HepG2 (cell line): ENCODE data around the gene MOXD1. TPM values are rescaled to one million over a fixed set of nuclear protein-coding genes. Genes with fewer than 3 reads are reported as not detected.

Experiments
- ATAC-seq: fragments of 200-7000 bp; cut with Tn5 transposase; 3 replicates; pipeline ENCODE4 v1.9.1; 2020; ENCODE audit warnings: mild to moderate bottlenecking, moderate library complexity
- BruUV-seq: library from RNA; stranded (reverse); fragments of 400-500 nt; replicated peaks from 2 replicates; lab custom pipeline; 2021; lab: Mats Ljungman, UMichigan
- CTCF ChIA-PET: fragments of 300-600 bp; formaldehyde crosslinking; extraction: SDS; loops from one replicate; lab custom pipeline; 2021; ENCODE audit warnings: low total read pairs, inconsistent platforms, low intra/inter-chr PET ratio; lab: Yijun Ruan, JAX
- POLR2A ChIA-PET: fragments of 350-600 bp; sonication (Branson Sonifier 250); formaldehyde crosslinking; loops from one replicate; lab custom pipeline; 2020; ENCODE audit warnings: antibody characterized with exemption, inconsistent platforms; lab: Yijun Ruan, JAX
- DNase-seq: peaks from one replicate; pipeline ENCODE4 v3.0.0-alpha.2; 2015; ENCODE audit warnings: low spot score
- FAIRE-seq: peaks from 3 replicates; lab custom pipeline; 2011; peaks lifted over from hg19 to GRCh38; lab: Jason Lieb, UNC
- H2AFZ ChIP-seq: one replicate; pipeline ENCODE4 v1.6.1; 2011; ENCODE audit warnings: low read length, inconsistent platforms
- H3K27ac ChIP-seq: fragments of 300-600 bp; 3 replicates; pipeline ENCODE4 v1.8.0; 2011; ENCODE audit warnings: mixed run types, mild to moderate bottlenecking, mixed read lengths, low read length, inconsistent platforms; ENCODE audit not compliant: insufficient read depth; ENCODE audit errors: extremely low read length
- H3K27me3 ChIP-seq, 2 experiments: fragments of 200-600 bp in 1 of 2; 2 replicates in 1 of 2; 3 replicates in 1 of 2; pipeline versions ENCODE4 v1.6.0 to v1.8.0; 2011; ENCODE audit warnings: low read length in 2 of 2, mild to moderate bottlenecking in 2 of 2, moderate library complexity in 2 of 2, inconsistent platforms in 1 of 2; ENCODE audit not compliant: insufficient read depth in 2 of 2, control insufficient read depth in 1 of 2
- H3K36me3 ChIP-seq, 2 experiments: fragments of 200-600 bp in 1 of 2; replicated peaks in 1 of 2; 2 replicates in 1 of 2; 3 replicates in 1 of 2; pipeline versions ENCODE4 v1.5.1 to v1.8.0; 2011; ENCODE audit warnings: low read length in 2 of 2, inconsistent platforms in 1 of 2; ENCODE audit not compliant: insufficient read depth in 2 of 2, control insufficient read depth in 1 of 2
- H3K4me1 ChIP-seq: 2 replicates; pipeline ENCODE4 v1.5.1; 2012; ENCODE audit warnings: low read length, inconsistent platforms; ENCODE audit not compliant: insufficient read depth
- H3K4me2 ChIP-seq: 2 replicates; pipeline ENCODE4 v1.6.0; 2011; ENCODE audit warnings: low read depth, low read length, inconsistent platforms
- H3K4me3 ChIP-seq, 3 experiments: fragments of 200-600 bp in 1 of 3; sonication (generic), shearing (Covaris generic) in 1 of 3; replicated peaks in 1 of 3; 2 replicates each; pipeline ENCODE4 v1.5.1; 2011 to 2016; ENCODE audit warnings: low read length in 3 of 3, inconsistent platforms in 2 of 3, low read depth in 2 of 3, mild to moderate bottlenecking in 2 of 3, control low read depth in 1 of 3, mixed read lengths in 1 of 3; ENCODE audit not compliant: insufficient read depth in 1 of 3
- H3K79me2 ChIP-seq: one replicate; pipeline ENCODE4 v1.6.1; 2011; ENCODE audit warnings: low read length, inconsistent platforms; ENCODE audit not compliant: insufficient read depth
- H3K9ac ChIP-seq: 2 replicates; pipeline ENCODE4 v1.6.0; 2011; ENCODE audit warnings: mild to moderate bottlenecking, low read depth, low read length, inconsistent platforms; ENCODE audit not compliant: insufficient read depth
- H3K9me3 ChIP-seq: 2 replicates; pipeline ENCODE4 v1.5.1; 2012; ENCODE audit warnings: mild to moderate bottlenecking, low read length
- H4K20me1 ChIP-seq: 2 replicates; pipeline ENCODE4 v1.6.0; 2011; ENCODE audit warnings: inconsistent platforms, mild to moderate bottlenecking, low read length, moderate library complexity; ENCODE audit not compliant: insufficient read depth
- CENPT ChIP-seq: sonication (generic); formaldehyde crosslinking; IDR thresholded peaks from 2 replicates; pipeline ENCODE4 v1.8.0; 2022; ENCODE audit warnings: low read depth, mild to moderate bottlenecking, moderate library complexity, missing genetic modification reagents
- CTCF ChIP-seq: sonication (generic); formaldehyde crosslinking; IDR thresholded peaks from 2 replicates; pipeline ENCODE4 v1.5.0; 2020; ENCODE audit warnings: mild to moderate bottlenecking, missing genetic modification reagents, moderate library complexity
- GTF3A ChIP-seq: sonication (generic); formaldehyde crosslinking; conservative IDR thresholded peaks from 2 replicates; pipeline ENCODE4 v1.4.0; 2020; ENCODE audit warnings: mild to moderate bottlenecking, missing genetic modification reagents
- HNRNPH1 ChIP-seq: fragments of 200-400 bp; formaldehyde crosslinking; optimal IDR thresholded peaks from 2 replicates; pipeline ENCODE3; 2017; ENCODE audit warnings: mild to moderate bottlenecking, low read depth, low read length
- KDM2A ChIP-seq: sonication (generic); formaldehyde crosslinking; IDR thresholded peaks from 2 replicates; pipeline ENCODE4 v1.4.0; 2020; ENCODE audit warnings: low read depth, missing genetic modification reagents, borderline replicate concordance
- KMT2A ChIP-seq: sonication (generic); formaldehyde crosslinking; IDR thresholded peaks from 2 replicates; pipeline ENCODE4 v1.4.0; 2020; ENCODE audit warnings: missing genetic modification reagents
- MED1 ChIP-seq: sonication (generic); formaldehyde crosslinking; IDR thresholded peaks from 2 replicates; pipeline ENCODE4 v1.4.0; 2020; ENCODE audit warnings: missing genetic modification reagents
- NR2C2 ChIP-seq: sonication (generic); formaldehyde crosslinking; IDR thresholded peaks from 2 replicates; pipeline ENCODE4 v1.4.0; 2020; ENCODE audit warnings: missing genetic modification reagents, mild to moderate bottlenecking, moderate library complexity, borderline replicate concordance
- RERE ChIP-seq: IDR thresholded peaks from 2 replicates; pipeline ENCODE4 v1.6.1; 2016; ENCODE audit warnings: low read depth, missing genetic modification reagents, missing compliant biosample characterization
- SAP130 ChIP-seq: IDR thresholded peaks from 2 replicates; pipeline ENCODE4 v1.6.1; 2016; ENCODE audit warnings: low read depth
- SPEN ChIP-seq: sonication (generic); formaldehyde crosslinking; IDR thresholded peaks from 2 replicates; pipeline ENCODE4 v1.5.1; 2020; ENCODE audit warnings: low read depth, mild to moderate bottlenecking, missing genetic modification reagents
- ZNF337 ChIP-seq: sonication (generic); formaldehyde crosslinking; IDR thresholded peaks from 2 replicates; pipeline ENCODE4 v1.5.1; 2020; ENCODE audit warnings: missing genetic modification reagents, low read depth, mild to moderate bottlenecking, borderline replicate concordance
- ZNF432 ChIP-seq: sonication (generic); formaldehyde crosslinking; IDR thresholded peaks from 2 replicates; pipeline ENCODE4 v1.5.0; 2020; ENCODE audit warnings: missing genetic modification reagents, mild to moderate bottlenecking, borderline replicate concordance
- WGBS: methylation state at CpG from one replicate; pipeline ENCODE4 v1.1.6; 2017; ENCODE audit warnings: low lambda C conversion rate; 5-methylcytosine and 5-hydroxymethylcytosine counted together
- in situ Hi-C: cut with HindIII; loops from 2 replicates; pipeline ENCODE4 v1.10.0; 2017; ENCODE audit warnings: low pct_unique_long_range_greater_than_20kb; ENCODE audit not compliant: extremely low pct_ligation_motif_present
- intact Hi-C: fragments of 100-400 bp; cut with micrococcal nuclease; formaldehyde crosslinking; loops from one replicate; pipeline ENCODE4 v1.10.0; 2022; ENCODE audit not compliant: unreplicated experiment
- polyA plus RNA-seq, 8 experiments: library from polyadenylated mRNA; depleted of rRNA in 3 of 8; stranded (reverse) in 7 of 8; unstranded in 1 of 8; fragments of >200 nt; fragmentation: Illumina TruSeq in 4 of 8; extraction: Trizol in 4 of 8; gene quantifications; 2 replicates each; pipeline versions ENCODE4 v1.2.1 to v1.2.3, GENCODE V29; 2011 to 2016; ENCODE audit warnings: low read depth in 4 of 8, missing spikeins in 1 of 8, mixed read lengths in 1 of 8; ENCODE audit not compliant: insufficient read depth in 1 of 8
- total RNA-seq, 5 experiments: library from RNA; depleted of rRNA; stranded (reverse); fragments of >200 nt; fragmentation: Illumina TruSeq; extraction: Trizol; gene quantifications; 2 replicates each; pipeline ENCODE4 v1.2.3, GENCODE V29; 2016; ENCODE audit warnings: low read depth in 1 of 5
- TF ChIP-seq, protein P1 (sequence below): sonication (generic); formaldehyde crosslinking; IDR thresholded peaks from 2 replicates; pipeline ENCODE4 v1.5.1; 2020; ENCODE audit warnings: mild to moderate bottlenecking, moderate library complexity, missing genetic modification reagents

The MOXD1 gene
- total and polyA plus RNA-seq, 2 of the 13 experiments (the other 11 are each of a cell fraction or from before 2014, with no cell fraction given), result 0.03 TPM; not detected in 1

DNA sequence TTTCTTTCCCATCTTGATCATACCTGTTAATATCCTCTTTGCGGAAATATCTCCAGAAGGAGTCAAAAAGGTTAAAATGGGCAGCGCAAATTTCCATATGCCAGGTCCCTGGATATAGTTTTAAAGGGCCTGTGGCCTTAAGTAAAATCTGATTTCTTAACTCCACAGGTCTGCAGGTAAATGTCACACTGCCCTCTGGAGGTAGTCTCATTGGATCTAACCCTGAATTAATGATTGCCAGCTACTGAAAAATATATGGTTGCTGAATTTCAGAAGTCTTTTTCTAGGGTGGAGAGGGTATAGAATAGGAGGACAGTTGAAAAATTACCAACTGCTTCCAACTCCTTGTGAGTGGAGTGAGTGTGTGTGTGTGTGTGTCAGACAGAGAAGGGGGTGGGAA lies 8.5 kb downstream of the MOXD1 start (continued):
- no peak for TF ChIP-seq RERE (CRISPR knock-in tag)
- peak; percentile 40 for TF ChIP-seq CTCF

DNA sequence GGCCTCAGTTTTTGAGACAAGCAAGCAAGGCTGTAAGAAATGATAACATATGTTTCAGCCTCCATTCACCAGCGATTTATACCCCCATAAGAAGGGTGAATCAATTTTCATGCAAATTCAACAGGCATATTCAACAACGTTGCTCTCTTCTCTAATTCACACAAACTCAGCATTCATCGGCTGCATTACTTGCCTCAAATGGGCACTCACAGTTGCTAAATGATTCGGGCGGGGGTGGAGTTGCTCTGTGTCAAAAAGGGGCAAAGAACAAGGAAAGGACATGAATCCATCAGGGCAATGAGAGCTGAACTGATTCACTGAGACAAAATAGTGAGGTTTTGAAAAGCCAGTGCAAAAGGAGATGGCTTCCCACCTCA lies 9.0 kb downstream of the MOXD1 start:
- Histone ChIP-seq H3K9me3 (peaks cover 19% of the 10 kb centered on the region; the same call in 1 of the 2 replicates), H3K4me2 (no peak overlapping the region), H3K9ac (no peak overlapping the region), H3K27me3 (no peaks in the 10 kb centered on the region; a peak in 1 of 5 replicates), H3K4me3 (no peak overlapping the region), H3K79me2 (no peaks in the 10 kb centered on the region), H3K36me3 (no peaks in the 10 kb centered on the region), H4K20me1 (no peaks in the 10 kb centered on the region), H3K27ac (no peak overlapping the region), H2AFZ (no peak overlapping the region), H3K4me1 (no peaks in the 10 kb centered on the region)
- intact Hi-C loops, result loop anchor here (1.0 kb wide), 2 partner anchors 92 to 113 kb away; no protein-coding TSS in a partner anchor
- 2% methylated on average over 5 of the region's 5 CpGs for WGBS
- CTCF ChIA-PET, result interaction anchor here (1.1 to 2.9 kb wide), 3 partner anchors 91 to 113 kb away, joined by 4 to 26 read pairs (median 14); no protein-coding TSS in a partner anchor
- DNase-seq (no peak), FAIRE-seq (no peak), ATAC-seq (no peak)
- in situ Hi-C loops, result loop anchor here (5.0 kb wide), 1 partner anchor 90 kb away; no protein-coding TSS in a partner anchor
- no TSS peak for BruUV-seq
- POLR2A ChIA-PET, result no interaction called here
- TF ChIP-seq ZNF432 (CRISPR knock-in tag) (no peak), MED1 (CRISPR knock-in tag) (no peak), KDM2A (CRISPR knock-in tag) (no peak), ZNF337 (CRISPR knock-in tag) (no peak), NR2C2 (CRISPR knock-in tag) (no peak), KMT2A (CRISPR knock-in tag) (no peak), GTF3A (CRISPR knock-in tag) (no peak), HNRNPH1 (no peak), SPEN (no peak), CENPT (CRISPR knock-in tag) (no peak), SAP130 (no peak)
- TF ChIP-seq, protein P1, sequence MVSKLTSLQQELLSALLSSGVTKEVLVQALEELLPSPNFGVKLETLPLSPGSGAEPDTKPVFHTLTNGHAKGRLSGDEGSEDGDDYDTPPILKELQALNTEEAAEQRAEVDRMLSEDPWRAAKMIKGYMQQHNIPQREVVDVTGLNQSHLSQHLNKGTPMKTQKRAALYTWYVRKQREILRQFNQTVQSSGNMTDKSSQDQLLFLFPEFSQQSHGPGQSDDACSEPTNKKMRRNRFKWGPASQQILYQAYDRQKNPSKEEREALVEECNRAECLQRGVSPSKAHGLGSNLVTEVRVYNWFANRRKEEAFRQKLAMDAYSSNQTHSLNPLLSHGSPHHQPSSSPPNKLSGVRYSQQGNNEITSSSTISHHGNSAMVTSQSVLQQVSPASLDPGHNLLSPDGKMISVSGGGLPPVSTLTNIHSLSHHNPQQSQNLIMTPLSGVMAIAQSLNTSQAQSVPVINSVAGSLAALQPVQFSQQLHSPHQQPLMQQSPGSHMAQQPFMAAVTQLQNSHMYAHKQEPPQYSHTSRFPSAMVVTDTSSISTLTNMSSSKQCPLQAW (CRISPR knock-in tag), result no peak
